HG03139 (cell line): ENCODE results near the gene EYA4.

ENCODE experiments used
- ATAC-seq: cut with Tn5 transposase; IDR thresholded peaks from one replicate; pipeline ENCODE4 v1.9.1; 2021; ENCODE audit not compliant: unreplicated experiment

EYA4 gene

DNA sequence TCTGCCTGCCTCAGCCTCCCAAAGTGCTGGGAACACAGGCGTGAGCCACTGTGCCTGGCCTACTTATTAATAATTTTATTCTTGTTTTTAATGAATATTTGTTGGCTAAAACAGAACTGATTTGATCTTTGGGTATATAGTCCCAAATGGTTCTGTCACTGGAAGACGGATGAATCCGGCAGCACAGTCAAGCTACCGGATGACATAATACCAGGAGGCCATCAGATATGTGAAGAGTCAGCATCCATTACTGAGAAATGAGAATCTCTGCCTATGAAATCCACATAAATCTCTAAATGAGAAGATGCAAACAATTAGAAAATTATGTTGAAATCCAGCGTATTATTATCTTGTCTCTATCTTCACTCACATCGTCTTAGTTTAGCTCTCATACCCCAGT is 263.0 kb downstream of the EYA4 start:
- no peak for ATAC-seq

DNA sequence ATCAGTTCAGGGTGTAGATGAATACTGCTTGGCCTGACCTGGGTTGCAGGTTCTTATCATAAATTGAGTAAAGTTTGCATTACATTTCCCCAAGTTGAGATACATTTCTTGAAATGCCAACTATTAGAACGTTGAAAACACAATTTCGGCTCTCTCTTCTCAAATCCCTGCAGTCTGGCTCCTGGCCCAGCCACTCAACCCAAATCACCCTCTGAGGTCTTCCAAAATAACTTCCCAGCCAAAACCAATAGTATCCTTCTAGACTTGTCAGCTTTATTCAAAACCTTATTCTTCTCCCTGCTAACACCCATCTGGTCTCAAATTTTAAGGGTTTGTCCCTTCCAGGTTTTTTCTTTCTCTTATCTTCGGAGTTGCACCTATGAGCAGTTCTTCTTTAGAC is 263.6 kb downstream of the EYA4 start:
- no peak for ATAC-seq

DNA sequence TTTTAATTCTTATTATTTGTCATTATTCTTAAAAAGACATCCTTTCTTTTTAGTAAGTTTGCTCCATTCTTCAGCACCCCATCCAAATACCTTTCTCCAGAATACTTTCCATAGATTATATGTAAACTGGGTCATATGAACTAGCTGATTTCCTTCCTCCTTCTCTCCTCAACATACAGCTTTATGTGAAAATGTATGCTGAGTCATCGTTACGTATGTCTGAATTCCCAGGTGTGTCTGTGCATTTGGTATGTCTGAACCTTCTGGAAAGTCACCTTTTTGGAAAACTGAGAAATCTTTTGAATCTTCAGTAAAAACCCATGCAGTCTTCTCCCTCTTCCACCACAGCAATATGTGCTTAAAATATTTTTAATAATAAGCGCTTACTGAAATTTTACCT is 264.5 kb downstream of the EYA4 start:
- no peak for ATAC-seq

GRCh38 chr6:133512410-133513016 is 271.4 kb downstream of the EYA4 start:
- no peak for ATAC-seq

- no peak for ATAC-seq
Observed at GRCh38 chr6:133523816-133524215, 282.7 kb downstream of the EYA4 start.

- ATAC-seq = no peak
Observed at GRCh38 chr6:133526436-133526835, 285.3 kb downstream of the EYA4 start.

DNA sequence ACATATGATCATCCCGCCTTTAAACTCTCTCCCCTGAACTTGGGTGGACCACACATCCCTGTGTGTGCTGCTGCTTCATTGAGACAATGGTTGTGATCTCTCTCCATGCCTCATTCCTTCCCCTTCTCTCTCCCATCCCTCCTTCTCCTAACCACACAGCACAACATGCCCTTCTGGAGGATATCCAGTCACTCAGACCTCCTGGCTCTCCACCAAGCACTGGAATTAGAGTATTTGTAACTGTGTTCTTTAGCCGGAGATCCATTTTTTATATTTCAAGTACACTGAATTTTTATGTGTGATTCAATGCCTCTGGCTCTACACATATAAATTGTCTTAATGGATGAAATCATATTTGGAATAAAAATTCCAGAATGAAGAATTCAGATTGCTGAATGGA is 287.4 kb downstream of the EYA4 start:
- ATAC-seq = no peak

- ATAC-seq = no peak
Observed at GRCh38 chr6:133532908-133533307, 291.8 kb downstream of the EYA4 start.

DNA sequence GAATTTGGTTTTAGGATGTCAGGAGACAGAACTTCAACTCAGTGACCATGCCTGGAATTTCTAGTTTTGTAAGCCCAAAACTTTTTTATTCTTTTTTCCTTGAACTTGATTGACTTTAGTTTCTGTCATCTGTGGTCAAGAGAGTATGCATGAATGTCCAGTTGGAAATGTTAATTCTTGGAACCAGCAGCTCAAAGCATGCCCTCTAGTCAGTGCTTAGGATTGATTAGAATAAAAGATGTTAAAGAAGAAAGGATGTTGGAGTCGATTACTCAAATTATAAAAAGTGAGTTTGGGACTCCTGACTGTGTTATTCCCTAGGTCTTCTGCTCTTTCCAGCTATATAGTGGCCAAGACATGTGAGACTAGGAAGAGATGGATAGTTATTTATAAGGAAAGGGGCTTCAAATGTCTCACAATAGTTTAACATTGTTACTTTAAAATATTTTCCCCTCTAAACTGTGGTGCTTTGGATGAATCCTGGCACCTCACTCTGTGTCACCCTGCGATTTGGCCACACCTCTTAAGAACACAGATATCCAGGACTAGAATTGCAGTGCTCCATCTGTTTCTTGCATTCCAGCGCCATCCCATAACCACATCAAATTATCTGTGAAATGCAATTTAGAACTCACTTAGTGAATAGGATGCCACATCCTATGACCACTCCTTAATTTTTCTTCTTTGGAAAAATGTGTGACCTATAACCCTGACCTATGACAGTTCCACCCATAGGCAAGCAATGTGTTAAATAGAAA is 298.5 kb downstream of the EYA4 start:
- no peak for ATAC-seq

GRCh38 chr6:133540361-133540760 is 299.2 kb downstream of the EYA4 start:
- no peak for ATAC-seq

DNA sequence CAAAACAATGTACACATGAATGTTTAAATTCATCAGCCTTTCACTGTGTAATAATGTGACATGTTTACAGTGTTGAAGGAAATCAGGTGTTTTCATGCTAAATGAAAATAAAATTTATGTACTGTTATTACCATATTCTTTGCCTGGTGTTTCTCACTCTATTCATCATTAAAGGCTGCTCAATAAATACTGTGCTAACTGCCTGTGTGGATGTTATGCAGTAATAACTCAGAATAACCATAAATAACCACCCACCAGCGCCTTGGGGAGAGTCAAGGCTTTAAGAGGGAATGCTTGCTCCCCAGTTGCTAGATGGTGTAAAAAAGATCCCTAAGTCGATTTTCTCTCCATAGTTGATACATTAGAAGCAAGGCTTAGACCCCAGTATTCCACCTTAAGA is 299.9 kb downstream of the EYA4 start:
- ATAC-seq = no peak

GRCh38 chr6:133542056-133542821 is 301.1 kb downstream of the EYA4 start:
- ATAC-seq = no peak

GRCh38 chr6:133544419-133544818 is 303.3 kb downstream of the EYA4 start:
- ATAC-seq = no peak

DNA sequence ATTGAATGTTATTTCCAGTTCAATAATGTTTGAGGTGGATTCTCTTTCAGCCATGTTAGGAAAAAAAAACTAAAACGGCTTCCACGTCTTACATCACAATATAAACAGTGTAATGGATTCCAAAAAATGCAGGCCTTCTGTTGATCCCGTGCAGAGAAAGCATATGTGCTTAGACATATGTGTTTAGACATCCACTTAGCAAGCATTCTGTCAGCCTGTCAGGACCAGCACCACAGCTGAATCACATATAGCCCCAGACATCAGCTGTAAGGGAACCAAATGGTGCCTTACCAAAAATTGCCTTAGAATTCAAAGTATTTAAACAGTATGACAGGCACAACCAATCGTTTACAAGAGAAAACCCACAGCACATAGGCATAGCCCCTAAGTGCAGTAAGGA is 304.9 kb downstream of the EYA4 start:
- ATAC-seq = no peak

DNA sequence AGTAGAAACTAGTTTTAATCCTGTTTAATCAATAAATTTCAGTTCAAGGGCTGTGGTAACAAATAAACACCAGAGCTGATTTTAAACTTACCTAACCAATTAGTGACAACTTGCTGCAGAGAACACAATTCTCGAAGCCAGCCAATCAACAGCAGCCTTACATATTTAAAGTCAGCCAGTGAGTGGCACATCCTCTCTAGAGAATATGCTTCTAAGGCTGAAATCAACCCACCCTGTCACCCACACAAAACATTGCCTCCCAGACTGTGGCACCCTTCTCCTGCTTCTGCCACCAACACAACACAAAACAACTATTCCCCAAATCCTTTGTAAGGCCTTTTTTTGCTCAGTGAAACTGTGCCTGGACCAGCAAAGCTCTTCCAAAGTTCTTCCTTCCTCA is 306.0 kb downstream of the EYA4 start:
- no peak for ATAC-seq

DNA sequence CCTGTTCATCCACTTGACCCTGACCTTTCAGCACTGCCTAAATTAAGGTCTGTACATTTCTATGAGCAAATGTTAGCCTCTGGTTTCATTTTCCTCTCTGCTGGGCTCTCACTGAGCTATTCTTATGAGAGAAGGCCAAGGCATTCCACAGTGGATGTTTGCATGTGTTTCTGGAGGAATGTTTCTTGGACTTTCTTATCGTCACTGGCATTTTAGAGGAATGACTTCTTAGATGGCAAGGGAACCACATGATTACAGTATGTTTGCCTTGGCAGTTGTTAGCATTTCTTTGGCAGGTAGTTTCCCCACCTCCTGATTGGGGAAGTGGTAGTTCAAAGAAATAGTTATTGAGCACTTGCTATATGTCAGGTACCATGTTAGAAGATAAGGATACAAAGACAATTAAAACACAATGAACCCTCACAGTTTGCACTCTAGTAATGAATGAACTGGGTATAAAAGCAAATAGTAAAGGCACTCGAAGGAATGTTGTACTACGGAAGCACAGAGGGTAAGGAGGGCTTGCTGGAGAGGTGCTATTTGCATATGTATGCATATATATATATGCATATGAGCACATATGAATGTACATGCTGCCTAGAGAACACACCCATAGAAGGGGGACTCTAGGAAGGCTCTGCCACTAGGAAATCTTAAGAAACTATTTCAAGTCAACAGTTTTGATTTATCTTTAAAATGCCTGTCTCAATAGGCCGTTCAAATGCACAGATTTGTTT is 307.4 kb downstream of the EYA4 start:
- ATAC-seq = no peak

DNA sequence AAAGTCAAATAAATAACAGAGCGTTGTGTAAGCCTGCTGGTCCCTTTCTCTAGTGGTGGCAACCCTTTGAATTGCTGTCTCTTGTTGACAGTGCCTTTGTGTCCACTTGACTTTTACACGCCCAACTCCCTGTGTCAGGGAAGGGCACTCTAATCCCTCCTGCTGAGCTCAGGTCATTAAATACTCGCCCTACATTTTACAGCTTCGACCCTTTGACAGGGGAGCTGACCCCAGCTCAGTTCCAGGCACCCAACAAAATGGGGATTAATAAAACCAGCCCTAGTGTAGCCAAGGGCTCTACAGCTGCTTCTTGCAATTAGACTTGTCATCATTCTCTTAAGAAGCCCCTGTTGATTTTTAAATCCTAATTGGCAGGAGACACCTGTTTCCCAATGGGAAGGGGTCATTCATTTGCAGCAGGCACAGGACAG is 308.2 kb downstream of the EYA4 start:
- no peak for ATAC-seq

- ATAC-seq = no peak
Observed at GRCh38 chr6:133550026-133550425, 308.9 kb downstream of the EYA4 start.

- ATAC-seq = no peak
Observed at GRCh38 chr6:133551436-133551835, 310.3 kb downstream of the EYA4 start.

GRCh38 chr6:133551847-133552341 is 310.7 kb downstream of the EYA4 start:
- ATAC-seq = no peak

DNA sequence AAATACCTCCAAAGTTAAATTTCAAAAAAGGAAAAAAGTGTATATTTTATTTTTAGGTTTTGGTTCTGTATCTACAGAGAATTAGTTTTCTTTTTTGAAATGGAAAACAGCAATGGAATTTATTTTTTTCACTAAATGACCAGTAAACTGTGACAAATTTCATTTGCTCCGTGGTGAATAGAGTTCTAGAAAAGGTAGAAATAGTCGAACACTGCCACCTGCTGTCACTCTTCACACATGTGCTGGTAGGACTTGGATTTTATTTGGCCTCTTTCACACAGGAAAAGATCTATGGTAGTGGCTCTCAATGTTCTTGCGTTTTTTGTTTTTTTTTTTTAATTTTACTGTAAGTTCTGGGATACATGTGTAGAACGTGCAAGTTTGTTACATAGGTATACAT is 312.5 kb downstream of the EYA4 start:
- peak; percentile 65 for ATAC-seq
